OCI-LY7 (cell line): Measurements from ENCODE around the gene DNAI1. TPM values are rescaled to one million over a fixed set of nuclear protein-coding genes. Genes with fewer than 3 reads are reported as not detected.

Experiments used
- BruUV-seq: library from RNA; stranded (reverse); fragments of 400-500 nt; replicated peaks from 2 replicates; lab custom pipeline; 2021; lab: Mats Ljungman, UMichigan
- CTCF ChIA-PET: fragments of 300-600 bp; sonication (Branson Sonifier 250); formaldehyde crosslinking; loops from one replicate; lab custom pipeline; 2022; ENCODE audit warnings: antibody characterized with exemption; ENCODE audit not compliant: unreplicated experiment; lab: Charles Lee
- POLR2A ChIA-PET: fragments of 300-600 bp; sonication (Branson Sonifier 250); formaldehyde crosslinking; loops from one replicate; lab custom pipeline; 2022; ENCODE audit warnings: antibody characterized with exemption; lab: Charles Lee
- DNase-seq: peaks from one replicate; pipeline ENCODE4 v3.0.0-alpha.2; 2015; ENCODE audit warnings: low spot score
- H2AFZ ChIP-seq: fragments of 200-600 bp; sonication (generic), shearing (Covaris generic); 2 replicates; pipeline ENCODE4 v1.6.1; 2014; ENCODE audit warnings: mild to moderate bottlenecking, antibody characterized with exemption, low read length, moderate library complexity
- H3K27ac ChIP-seq: fragments of 200-600 bp; sonication (generic); 2 replicates; pipeline ENCODE4 v1.5.1; 2014; ENCODE audit warnings: mixed run types, low read depth, mild to moderate bottlenecking, moderate library complexity, low read length, inconsistent platforms; ENCODE audit not compliant: poor library complexity, severe bottlenecking
- H3K36me3 ChIP-seq: fragments of 200-600 bp; sonication (generic); 2 replicates; pipeline ENCODE4 v1.6.1; 2014; ENCODE audit warnings: mild to moderate bottlenecking, antibody characterized with exemption, low read length, moderate library complexity, mixed read lengths; ENCODE audit not compliant: insufficient read depth
- H3K4me1 ChIP-seq: fragments of 200-600 bp; sonication (generic); 2 replicates; pipeline ENCODE4 v1.5.1; 2014; ENCODE audit warnings: mild to moderate bottlenecking, low read length; ENCODE audit not compliant: insufficient read depth, poor library complexity, severe bottlenecking
- H3K4me2 ChIP-seq: fragments of 200-600 bp; sonication (generic); 2 replicates; pipeline ENCODE4 v1.6.1; 2014; ENCODE audit warnings: mild to moderate bottlenecking, low read length
- H3K4me3 ChIP-seq: fragments of 200-600 bp; sonication (generic); 2 replicates; pipeline ENCODE4 v1.5.1; 2014; ENCODE audit warnings: mild to moderate bottlenecking, low read depth, low read length; ENCODE audit not compliant: poor library complexity, severe bottlenecking
- H3K79me2 ChIP-seq: fragments of 200-600 bp; sonication (generic); 2 replicates; pipeline ENCODE4 v1.6.1; 2016; ENCODE audit warnings: low read depth, mild to moderate bottlenecking, low read length, moderate library complexity, mixed read lengths; ENCODE audit not compliant: insufficient read depth
- H3K9me2 ChIP-seq: fragments of 200-600 bp; sonication (generic); 2 replicates; pipeline ENCODE4 v1.6.1; 2016; ENCODE audit warnings: mild to moderate bottlenecking, low read length, mixed read lengths; ENCODE audit not compliant: insufficient read depth
- H3K9me3 ChIP-seq: fragments of 200-600 bp; sonication (generic); 2 replicates; pipeline ENCODE4 v1.6.1; 2014; ENCODE audit warnings: mild to moderate bottlenecking, mixed run types, low read length, mixed read lengths
- H4K20me1 ChIP-seq: fragments of 200-600 bp; sonication (generic); 2 replicates; pipeline ENCODE4 v1.6.1; 2014; ENCODE audit warnings: mild to moderate bottlenecking, antibody characterized with exemption, low read length, moderate library complexity, mixed read lengths; ENCODE audit not compliant: insufficient read depth
- EZH2phosphoT487 ChIP-seq: fragments of 200-600 bp; sonication (generic); IDR thresholded peaks from 2 replicates; pipeline ENCODE4 v1.6.1; 2018; ENCODE audit warnings: low read depth, borderline replicate concordance, mild to moderate bottlenecking, mixed run types, antibody characterized with exemption, low read length, moderate library complexity, mixed read lengths
- intact Hi-C: fragments of 100-400 bp; cut with micrococcal nuclease; formaldehyde crosslinking; loops from one replicate; pipeline ENCODE4 v1.10.0; 2022; ENCODE audit not compliant: unreplicated experiment
- total RNA-seq, 2 experiments: library from RNA; depleted of rRNA in 1 of 2; stranded (reverse); fragments of >200 nt in 1 of 2; shearing (Covaris generic) in 1 of 2; gene quantifications; 2 replicates each; pipeline ENCODE4 v1.2.3, GENCODE V29; 2014 to 2022
- TF ChIP-seq, protein P1 (sequence below): fragments of 200-600 bp; sonication (generic); conservative IDR thresholded peaks from 2 replicates; pipeline ENCODE4 v1.5.1; 2014; ENCODE audit warnings: mild to moderate bottlenecking, antibody characterized with exemption, low read length, moderate library complexity, mixed read lengths

Gene DNAI1
- total RNA-seq, 2 experiments from 2014 or later: 0.57 to 0.97 TPM

DNA sequence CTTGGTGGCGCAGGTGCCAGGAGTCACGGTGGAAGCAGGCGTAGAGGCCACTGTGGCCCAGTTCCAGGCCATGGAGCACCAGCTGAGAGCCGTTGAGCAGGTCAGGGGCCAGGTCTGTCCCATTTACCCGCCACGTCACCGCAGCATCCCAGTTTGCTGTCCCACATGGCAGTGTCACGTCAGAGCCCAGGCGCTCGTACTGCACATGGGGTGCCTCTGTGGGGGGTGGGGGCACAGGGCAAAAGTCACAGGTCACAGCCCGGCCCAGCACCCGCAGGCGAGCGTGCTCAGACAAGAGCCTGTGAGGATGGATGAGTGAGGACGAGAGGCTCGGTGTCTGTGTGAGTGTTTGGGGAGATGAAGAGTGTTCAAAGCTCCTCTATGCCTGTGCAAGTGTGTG, 106.0 kb downstream of the DNAI1 start:
- Histone ChIP-seq H3K27ac (no peak overlapping the region), H3K4me1 (no peaks in the 10 kb centered on the region), H3K9me2 (no peaks in the 10 kb centered on the region), H3K79me2 (no peaks in the 10 kb centered on the region), H3K9me3 (peaks cover 9% of the 10 kb centered on the region; the same call in 1 of the 2 replicates), H4K20me1 (no peaks in the 10 kb centered on the region), H2AFZ (no peak overlapping the region), H3K4me3 (no peak overlapping the region), H3K4me2 (no peak overlapping the region), H3K36me3 (no peaks in the 10 kb centered on the region)
- TF ChIP-seq, protein P1, sequence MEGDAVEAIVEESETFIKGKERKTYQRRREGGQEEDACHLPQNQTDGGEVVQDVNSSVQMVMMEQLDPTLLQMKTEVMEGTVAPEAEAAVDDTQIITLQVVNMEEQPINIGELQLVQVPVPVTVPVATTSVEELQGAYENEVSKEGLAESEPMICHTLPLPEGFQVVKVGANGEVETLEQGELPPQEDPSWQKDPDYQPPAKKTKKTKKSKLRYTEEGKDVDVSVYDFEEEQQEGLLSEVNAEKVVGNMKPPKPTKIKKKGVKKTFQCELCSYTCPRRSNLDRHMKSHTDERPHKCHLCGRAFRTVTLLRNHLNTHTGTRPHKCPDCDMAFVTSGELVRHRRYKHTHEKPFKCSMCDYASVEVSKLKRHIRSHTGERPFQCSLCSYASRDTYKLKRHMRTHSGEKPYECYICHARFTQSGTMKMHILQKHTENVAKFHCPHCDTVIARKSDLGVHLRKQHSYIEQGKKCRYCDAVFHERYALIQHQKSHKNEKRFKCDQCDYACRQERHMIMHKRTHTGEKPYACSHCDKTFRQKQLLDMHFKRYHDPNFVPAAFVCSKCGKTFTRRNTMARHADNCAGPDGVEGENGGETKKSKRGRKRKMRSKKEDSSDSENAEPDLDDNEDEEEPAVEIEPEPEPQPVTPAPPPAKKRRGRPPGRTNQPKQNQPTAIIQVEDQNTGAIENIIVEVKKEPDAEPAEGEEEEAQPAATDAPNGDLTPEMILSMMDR: no peak
- no peak for TF ChIP-seq EZH2phosphoT487
- DNase-seq: no peak
- ChIA-PET POLR2A (no interaction called here), CTCF (no interaction called here)
- intact Hi-C loops: no loop called here
- no TSS peak for BruUV-seq

DNA sequence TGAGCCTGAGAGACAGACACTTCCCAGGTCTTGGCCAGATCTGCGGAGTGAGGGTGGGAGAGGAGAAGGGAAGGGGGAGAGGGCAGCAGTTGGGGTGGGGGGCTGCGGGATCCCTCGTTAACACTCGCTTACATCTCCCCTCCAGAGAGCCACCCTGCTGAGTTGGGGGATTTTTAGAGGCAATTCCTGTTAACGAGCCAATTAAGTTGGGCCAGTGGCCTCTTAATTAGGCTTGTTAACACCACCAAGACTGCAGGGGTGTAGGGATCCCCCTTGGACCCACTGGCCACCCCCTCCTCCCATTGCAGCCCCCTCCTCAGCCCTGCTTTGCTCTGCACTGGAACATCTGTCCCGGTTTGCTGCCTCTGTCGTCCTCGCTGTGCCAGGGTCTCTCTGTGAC, 107.3 kb downstream of the DNAI1 start:
- Histone ChIP-seq H4K20me1 (no peaks in the 10 kb centered on the region), H3K9me2 (no peaks in the 10 kb centered on the region), H3K79me2 (no peaks in the 10 kb centered on the region), H3K4me1 (no peaks in the 10 kb centered on the region), H3K9me3 (peaks cover 9% of the 10 kb centered on the region; the same call in 1 of the 2 replicates), H3K36me3 (no peaks in the 10 kb centered on the region), H2AFZ (no peak overlapping the region), H3K4me2 (no peak overlapping the region), H3K27ac (no peak overlapping the region), H3K4me3 (no peak overlapping the region)
- no peak for DNase-seq
- TF ChIP-seq, protein P1: no peak
- TF ChIP-seq EZH2phosphoT487: no peak
- ChIA-PET POLR2A (no interaction called here), CTCF (no interaction called here)
- intact Hi-C loops: no loop called here
- BruUV-seq: no TSS peak

DNA sequence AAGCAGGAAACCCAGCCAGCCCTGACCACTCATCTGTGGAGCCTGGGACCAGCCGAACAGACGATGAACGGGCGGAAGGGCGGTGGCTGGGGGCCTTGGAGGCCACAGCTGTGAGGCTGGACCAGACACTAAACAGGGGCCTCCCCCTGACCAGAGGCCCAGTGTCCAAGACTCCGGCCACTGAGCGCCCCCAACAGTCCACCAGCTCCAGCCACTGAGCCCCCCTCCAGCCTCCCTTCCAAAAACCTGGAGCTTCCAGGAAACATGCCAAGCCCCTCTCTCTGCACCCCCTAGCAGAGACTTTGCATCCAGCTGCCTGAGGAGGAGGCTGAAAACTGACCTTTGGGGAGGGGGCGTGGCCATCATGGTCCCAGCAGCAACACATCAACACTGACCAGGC, 107.7 kb downstream of the DNAI1 start:
- intact Hi-C loops: no loop called here
- Histone ChIP-seq H2AFZ (no peak overlapping the region), H3K4me2 (no peak overlapping the region), H3K9me3 (peaks cover 9% of the 10 kb centered on the region; the same call in 1 of the 2 replicates), H3K4me3 (no peak overlapping the region), H4K20me1 (no peaks in the 10 kb centered on the region), H3K27ac (no peak overlapping the region), H3K79me2 (no peaks in the 10 kb centered on the region), H3K4me1 (no peaks in the 10 kb centered on the region), H3K9me2 (no peaks in the 10 kb centered on the region), H3K36me3 (no peaks in the 10 kb centered on the region)
- DNase-seq: no peak
- ChIA-PET CTCF (no interaction called here), POLR2A (no interaction called here)
- BruUV-seq: no TSS peak
- TF ChIP-seq, protein P1: no peak
- TF ChIP-seq EZH2phosphoT487: no peak
